Panc1 (cell line): ENCODE measurements around the gene TFDP1. TPM values are rescaled to one million over a fixed set of nuclear protein-coding genes. Genes with fewer than 3 reads are reported as not detected.
A peak's percentile ranks its signal among the peaks of the same experiment; 100 is the strongest.

Experiments used
- ATAC-seq: fragments of 200-7000 bp; cut with Tn5 transposase; 2 replicates; pipeline ENCODE4 v1.9.1; 2020; ENCODE audit warnings: mild to moderate bottlenecking, moderate library complexity
- BruUV-seq: library from RNA; stranded (reverse); fragments of 400-500 nt; replicated peaks from 2 replicates; lab custom pipeline; 2021; lab: Mats Ljungman, UMichigan
- CTCF ChIA-PET: fragments of 300-600 bp; sonication (Branson Sonifier 250); formaldehyde crosslinking; loops from one replicate; lab custom pipeline; 2022; ENCODE audit warnings: antibody characterized with exemption; lab: Charles Lee
- POLR2A ChIA-PET: fragments of 300-600 bp; sonication (Branson Sonifier 250); formaldehyde crosslinking; loops from one replicate; lab custom pipeline; 2022; ENCODE audit warnings: antibody characterized with exemption; lab: Charles Lee
- DNase-seq: peaks from one replicate; pipeline ENCODE4 v3.0.0-alpha.2; 2010; ENCODE audit warnings: low read depth, low spot score
- H3K27ac ChIP-seq: 2 replicates; pipeline ENCODE4 v1.5.1; 2011; ENCODE audit warnings: mild to moderate bottlenecking, low read length, inconsistent platforms
- H3K27me3 ChIP-seq: fragments of 200-500 bp; sonication (Bioruptor generic); 2 replicates; pipeline ENCODE4 v1.6.0; 2014; ENCODE audit warnings: low read length, inconsistent platforms; ENCODE audit not compliant: control insufficient read depth, insufficient read depth
- H3K36me3 ChIP-seq: fragments of 200-500 bp; sonication (Bioruptor generic); 2 replicates; pipeline ENCODE4 v1.5.1; 2014; ENCODE audit warnings: inconsistent platforms, mild to moderate bottlenecking, low read length, moderate library complexity; ENCODE audit not compliant: control insufficient read depth, insufficient read depth
- H3K4me1 ChIP-seq: 2 replicates; pipeline ENCODE4 v1.5.1; 2011; ENCODE audit warnings: inconsistent platforms, mild to moderate bottlenecking, low read length, moderate library complexity; ENCODE audit not compliant: control insufficient read depth, insufficient read depth
- H3K4me3 ChIP-seq, 2 experiments: 2 replicates each; pipeline ENCODE4 v1.5.1; 2011 to 2012; ENCODE audit warnings: low read depth in 2 of 2, low read length in 2 of 2, mild to moderate bottlenecking in 2 of 2, inconsistent platforms in 1 of 2, moderate library complexity in 1 of 2
- H3K9me3 ChIP-seq: fragments of 200-500 bp; sonication (Bioruptor generic); 2 replicates; pipeline ENCODE4 v1.5.1; 2014; ENCODE audit warnings: low read depth, mild to moderate bottlenecking, inconsistent platforms, low read length, moderate library complexity; ENCODE audit not compliant: control insufficient read depth, insufficient read depth
- CTCF ChIP-seq: fragments of 450-650 bp; IDR thresholded peaks from 2 replicates; pipeline ENCODE4 v1.5.1; 2017; ENCODE audit warnings: mild to moderate bottlenecking
- POLR2AphosphoS5 ChIP-seq: IDR thresholded peaks from 2 replicates; pipeline ENCODE4 v1.6.1; 2012; ENCODE audit warnings: mild to moderate bottlenecking, low read depth, low read length, moderate library complexity
- REST ChIP-seq, 2 experiments: IDR thresholded peaks; 2 replicates each; pipeline ENCODE4 v1.6.1; 2011 to 2012; ENCODE audit warnings: low read depth in 2 of 2, control low read depth in 1 of 2, low read length in 1 of 2, mild to moderate bottlenecking in 1 of 2, moderate library complexity in 1 of 2; ENCODE audit not compliant: insufficient read depth in 1 of 2
- SIN3A ChIP-seq: IDR thresholded peaks from 2 replicates; pipeline ENCODE4 v1.6.1; 2012; ENCODE audit warnings: low read depth, mild to moderate bottlenecking, low read length, moderate library complexity, borderline replicate concordance; ENCODE audit not compliant: insufficient read depth
- TCF7L2 ChIP-seq: IDR thresholded peaks from 2 replicates; pipeline ENCODE4 v1.6.1; 2011; ENCODE audit warnings: mild to moderate bottlenecking, low read depth, low read length, inconsistent platforms
- in situ Hi-C: cut with HindIII; loops from 2 replicates; pipeline ENCODE4 v1.10.0; 2016; ENCODE audit warnings: low sequenced_read_pairs, low pct_unique_long_range_greater_than_20kb
- intact Hi-C: fragments of 100-400 bp; cut with micrococcal nuclease; formaldehyde crosslinking; loops from one replicate; pipeline ENCODE4 v1.10.0; 2022; ENCODE audit not compliant: unreplicated experiment
- total RNA-seq: library from RNA; stranded (reverse); gene quantifications from one replicate; pipeline ENCODE4 v1.2.1, GENCODE V29; 2021; ENCODE audit not compliant: unreplicated experiment

Gene TFDP1
- total RNA-seq, 1 experiment from 2014 or later: 91.6 TPM

GRCh38 chr13:113657851-113658741 is 73.5 kb downstream of the TFDP1 start, which contains the start of gene ATP4B:
ATP4B (minus strand) TSS chr13:113658198; CDS start chr13:113658144, 54 bp downstream.
- ChIA-PET CTCF (no interaction called here), POLR2A (no interaction called here)
- TF ChIP-seq SIN3A: no peak
- no peak for TF ChIP-seq REST (IDR thresholded peaks at IDR 0.05; ENCODE audit: insufficient read depth in 1 of 2, low read depth in 2 of 2, low read length in 1 of 2)
- TF ChIP-seq CTCF: no peak
- TF ChIP-seq POLR2AphosphoS5: no peak
- TF ChIP-seq TCF7L2: no peak
- no peaks in the 10 kb centered on the region for H3K27me3 ChIP-seq
- no peaks in the 10 kb centered on the region for H3K36me3 ChIP-seq
- ATAC-seq (0 out of 2 replicates have a peak, but pooled peaks have one; percentile 37), DNase-seq (no peak)
- no peak within 1 kb of the TSS for H3K27ac ChIP-seq
- no TSS peak for BruUV-seq
- intact Hi-C loops (no loop called here), in situ Hi-C loops (no loop called here)
- H3K4me1 ChIP-seq: no peaks in the 10 kb centered on the region
- no peak within 1 kb of the TSS for H3K4me3 ChIP-seq
- no peaks in the 10 kb centered on the region for H3K9me3 ChIP-seq

- DNase-seq (no peak), ATAC-seq (no peak)
- Histone ChIP-seq H3K9me3 (no peaks in the 10 kb centered on the region), H3K4me1 (no peaks in the 10 kb centered on the region), H3K27me3 (no peaks in the 10 kb centered on the region), H3K4me3 (no peak overlapping the region), H3K36me3 (no peaks in the 10 kb centered on the region), H3K27ac (no peak overlapping the region)
- TF ChIP-seq SIN3A (no peak), TCF7L2 (no peak), CTCF (no peak), REST (IDR thresholded peaks at IDR 0.05; ENCODE audit: insufficient read depth in 1 of 2, low read depth in 2 of 2, low read length in 1 of 2) (no peak), POLR2AphosphoS5 (no peak)
- no TSS peak for BruUV-seq
- in situ Hi-C loops (no loop called here), intact Hi-C loops (no loop called here)
- CTCF ChIA-PET: no interaction called here
- POLR2A ChIA-PET: no interaction called here
These were observed 74.3 kb downstream of the TFDP1 start for GRCh38 chr13:113658836-113659235.
